ENCODE measurements around the gene EPYC. TPM values are rescaled to one million over a fixed set of nuclear protein-coding genes. Genes with fewer than 3 reads are reported as not detected.

EPYC gene
- total and polyA plus RNA-seq, 2 of the 13 experiments (the other 11 are each of a cell fraction or from before 2014, with no cell fraction given) = not detected

DNA sequence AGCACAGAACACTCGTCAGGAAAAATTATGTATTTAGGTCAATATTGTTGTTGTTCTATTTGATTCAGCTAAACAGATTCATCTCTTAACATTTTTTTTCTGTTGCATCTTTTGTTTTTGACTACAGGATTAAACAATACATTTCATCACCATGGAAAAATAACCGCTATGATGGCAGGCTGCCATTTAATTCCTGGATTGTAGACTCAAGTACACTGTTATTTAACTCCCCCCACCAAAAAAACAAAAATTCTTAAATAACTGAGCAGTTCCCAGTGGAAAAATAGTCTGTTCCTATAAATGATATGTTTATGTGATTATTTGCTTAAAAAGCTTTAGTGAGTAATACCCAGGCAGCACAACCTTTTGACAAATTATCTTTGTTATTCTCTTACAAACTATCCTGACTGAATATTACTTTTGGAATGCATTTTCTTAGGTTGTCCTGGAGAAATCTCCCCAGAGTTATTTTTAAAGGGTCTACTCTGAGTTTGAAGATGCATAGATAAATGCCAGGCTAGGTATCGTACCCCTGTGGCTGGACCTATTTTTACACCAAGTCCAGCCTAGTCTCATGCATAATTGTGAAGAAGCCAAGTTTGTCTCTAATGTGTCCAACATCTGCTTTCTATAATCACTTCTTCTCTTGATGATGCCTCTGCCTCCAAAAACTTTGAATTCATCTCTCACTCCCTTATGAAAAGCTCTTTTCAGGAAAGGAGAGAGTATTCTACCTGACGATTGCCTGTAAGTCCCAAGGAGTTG, 49.4 kb upstream of the EPYC start:
- no peak for TF ChIP-seq ATM (IDR thresholded peaks at IDR 0.05; ENCODE audit: borderline replicate concordance)
- TF ChIP-seq PTBP1 (IDR thresholded peaks at IDR 0.05; ENCODE audit: low read depth, low read length, poor library complexity, severe bottlenecking) = no peak
- no peak for TF ChIP-seq ONECUT2 (CRISPR knock-in tag; IDR thresholded peaks at IDR 0.05)
- no peak for TF ChIP-seq MAFG (CRISPR knock-in tag; IDR thresholded peaks at IDR 0.05)
- Histone ChIP-seq H3K27ac (ENCODE audit: extremely low read length, insufficient read depth, low read length) (no peak overlapping the region), H3K4me2 (ENCODE audit: low read depth, low read length) (no peak overlapping the region), H3K4me1 (ENCODE audit: insufficient read depth, low read length) (no peaks in the 10 kb centered on the region), H4K20me1 (ENCODE audit: insufficient read depth, low read length) (no peaks in the 10 kb centered on the region), H3K9me3 (ENCODE audit: low read length) (no peaks in the 10 kb centered on the region), H3K27me3 (ENCODE audit: control insufficient read depth in 1 of 2, insufficient read depth in 2 of 2, low read length in 2 of 2) (no peaks in the 10 kb centered on the region), H3K4me3 (replicated peaks in 1 of 3; ENCODE audit: insufficient read depth in 1 of 3, low read depth in 2 of 3, low read length in 3 of 3) (no peak overlapping the region), H2AFZ (ENCODE audit: low read length) (no peak overlapping the region), H3K79me2 (ENCODE audit: insufficient read depth, low read length) (no peaks in the 10 kb centered on the region), H3K36me3 (replicated peaks in 1 of 2; ENCODE audit: control insufficient read depth in 1 of 2, insufficient read depth in 2 of 2, low read length in 2 of 2) (no peaks in the 10 kb centered on the region), H3K9ac (ENCODE audit: insufficient read depth, low read depth, low read length) (no peak overlapping the region)
- POLR2A ChIA-PET = no interaction called here
- ATAC-seq (no peak), FAIRE-seq (no peak), DNase-seq (ENCODE audit: low spot score) (no peak)
- intact Hi-C loops (cut with micrococcal nuclease; ENCODE audit: unreplicated experiment) (no loop called here), in situ Hi-C loops (cut with HindIII; ENCODE audit: extremely low pct_ligation_motif_present, low pct_unique_long_range_greater_than_20kb) (no loop called here)
- CTCF ChIA-PET (ENCODE audit: low intra/inter-chr PET ratio, low total read pairs) = no interaction called here
- WGBS (ENCODE audit: low lambda C conversion rate) = 5% methylated on average over 4 of the region's 4 CpGs
- no TSS peak for BruUV-seq (replicated peaks)

DNA sequence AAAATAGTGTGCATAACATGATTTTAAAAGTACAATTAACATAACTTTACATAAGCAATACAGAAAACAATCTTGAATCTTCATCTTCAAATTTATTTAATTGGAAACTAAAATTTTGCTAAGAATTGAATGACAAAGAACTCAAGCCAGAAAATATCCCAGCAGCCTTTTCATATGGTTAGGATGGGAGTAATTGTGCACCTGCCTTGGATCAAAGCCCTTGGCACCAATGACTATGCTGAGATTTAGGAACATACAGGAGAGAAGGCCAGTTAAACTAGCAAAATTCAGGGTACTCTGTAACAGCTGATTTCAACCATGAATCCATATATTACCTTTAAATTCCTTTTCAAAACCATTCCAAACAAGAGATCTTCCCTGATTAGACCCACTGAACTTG, 47.3 kb upstream of the EPYC start:
- Histone ChIP-seq H3K4me2 (ENCODE audit: low read depth, low read length) (no peak overlapping the region), H3K4me3 (replicated peaks in 1 of 3; ENCODE audit: insufficient read depth in 1 of 3, low read depth in 2 of 3, low read length in 3 of 3) (no peak overlapping the region), H3K27ac (ENCODE audit: extremely low read length, insufficient read depth, low read length) (no peak overlapping the region), H3K79me2 (ENCODE audit: insufficient read depth, low read length) (no peaks in the 10 kb centered on the region), H3K9ac (ENCODE audit: insufficient read depth, low read depth, low read length) (no peak overlapping the region), H3K4me1 (ENCODE audit: insufficient read depth, low read length) (no peaks in the 10 kb centered on the region), H3K9me3 (ENCODE audit: low read length) (no peaks in the 10 kb centered on the region), H2AFZ (ENCODE audit: low read length) (no peak overlapping the region), H4K20me1 (ENCODE audit: insufficient read depth, low read length) (no peaks in the 10 kb centered on the region), H3K36me3 (replicated peaks in 1 of 2; ENCODE audit: control insufficient read depth in 1 of 2, insufficient read depth in 2 of 2, low read length in 2 of 2) (no peaks in the 10 kb centered on the region), H3K27me3 (ENCODE audit: control insufficient read depth in 1 of 2, insufficient read depth in 2 of 2, low read length in 2 of 2) (no peaks in the 10 kb centered on the region)
- FAIRE-seq (no peak), ATAC-seq (no peak), DNase-seq (ENCODE audit: low spot score) (no peak)
- intact Hi-C loops (cut with micrococcal nuclease; ENCODE audit: unreplicated experiment) = no loop called here
- CTCF ChIA-PET (ENCODE audit: low intra/inter-chr PET ratio, low total read pairs) = no interaction called here
- BruUV-seq (replicated peaks) = no TSS peak
- in situ Hi-C loops (cut with HindIII; ENCODE audit: extremely low pct_ligation_motif_present, low pct_unique_long_range_greater_than_20kb) = no loop called here
- POLR2A ChIA-PET = no interaction called here
- no peak for TF ChIP-seq KDM6A (CRISPR knock-in tag; IDR thresholded peaks at IDR 0.05; ENCODE audit: low read depth)
- no peak for TF ChIP-seq ZNF781 (CRISPR knock-in tag; IDR thresholded peaks at IDR 0.05; ENCODE audit: borderline replicate concordance, not compliant biosample characterization)
- no peak for TF ChIP-seq ATF7 (IDR thresholded peaks at IDR 0.05)
- no peak for TF ChIP-seq ATF7 (CRISPR knock-in tag; IDR thresholded peaks at IDR 0.05)
- TF ChIP-seq IRF2 (CRISPR knock-in tag; IDR thresholded peaks at IDR 0.05) = no peak
- TF ChIP-seq ZNF451 (CRISPR knock-in tag; IDR thresholded peaks at IDR 0.05) = no peak
- no peak for TF ChIP-seq ZNF775 (CRISPR knock-in tag; IDR thresholded peaks at IDR 0.05; ENCODE audit: borderline replicate concordance)
- TF ChIP-seq, protein P1, sequence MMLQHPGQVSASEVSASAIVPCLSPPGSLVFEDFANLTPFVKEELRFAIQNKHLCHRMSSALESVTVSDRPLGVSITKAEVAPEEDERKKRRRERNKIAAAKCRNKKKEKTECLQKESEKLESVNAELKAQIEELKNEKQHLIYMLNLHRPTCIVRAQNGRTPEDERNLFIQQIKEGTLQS (CRISPR knock-in tag; IDR thresholded peaks at IDR 0.05) = no peak
- TF ChIP-seq, protein P2, sequence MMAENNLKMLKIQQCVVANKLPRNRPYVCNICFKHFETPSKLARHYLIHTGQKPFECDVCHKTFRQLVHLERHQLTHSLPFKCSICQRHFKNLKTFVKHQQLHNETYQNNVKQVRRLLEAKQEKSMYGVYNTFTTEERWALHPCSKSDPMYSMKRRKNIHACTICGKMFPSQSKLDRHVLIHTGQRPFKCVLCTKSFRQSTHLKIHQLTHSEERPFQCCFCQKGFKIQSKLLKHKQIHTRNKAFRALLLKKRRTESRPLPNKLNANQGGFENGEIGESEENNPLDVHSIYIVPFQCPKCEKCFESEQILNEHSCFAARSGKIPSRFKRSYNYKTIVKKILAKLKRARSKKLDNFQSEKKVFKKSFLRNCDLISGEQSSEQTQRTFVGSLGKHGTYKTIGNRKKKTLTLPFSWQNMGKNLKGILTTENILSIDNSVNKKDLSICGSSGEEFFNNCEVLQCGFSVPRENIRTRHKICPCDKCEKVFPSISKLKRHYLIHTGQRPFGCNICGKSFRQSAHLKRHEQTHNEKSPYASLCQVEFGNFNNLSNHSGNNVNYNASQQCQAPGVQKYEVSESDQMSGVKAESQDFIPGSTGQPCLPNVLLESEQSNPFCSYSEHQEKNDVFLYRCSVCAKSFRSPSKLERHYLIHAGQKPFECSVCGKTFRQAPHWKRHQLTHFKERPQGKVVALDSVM (CRISPR knock-in tag; IDR thresholded peaks at IDR 0.05) = no peak
- TF ChIP-seq NFKB2 (CRISPR knock-in tag; IDR thresholded peaks at IDR 0.05; ENCODE audit: borderline replicate concordance) = no peak
